Stimulated activated naive CD8-positive, alpha-beta T cell treated with anti-CD3 and anti-CD28 coated beads, Interleukin-15, amount 100 ng/mL, for 72 hours (primary cell): ENCODE results near the gene TRPV3.
"Not testable (repeated sequence)": the region's sequence is repeated elsewhere in the genome, so short reads cannot be mapped to it uniquely, and the experiment has no call there.

Experiments used
- ATAC-seq: fragments of 150-1000 bp; cut with Tn5 transposase; 2 replicates; pipeline ENCODE4 v1.10.0; 2021; ENCODE audit warnings: mild to moderate bottlenecking, moderate library complexity
- DNase-seq, 2 donors: peaks; one replicate each; pipeline ENCODE4 v3.0.0; 2021 to 2022
- H3K27ac Mint-ChIP-seq, 2 donors: one replicate each; pipeline ENCODE4 v1.8.0; 2022; ENCODE audit warnings: mild to moderate bottlenecking in 2 of 2, mixed read lengths in 2 of 2, moderate library complexity in 2 of 2
- H3K27me3 Mint-ChIP-seq: one replicate; pipeline ENCODE4 v1.8.0; 2022; ENCODE audit warnings: mixed read lengths
- H3K4me1 Mint-ChIP-seq: one replicate; pipeline ENCODE4 v1.8.0; 2022; ENCODE audit warnings: mild to moderate bottlenecking, mixed read lengths
- H3K4me3 Mint-ChIP-seq, 2 donors: one replicate each; pipeline ENCODE4 v1.8.0; 2022; ENCODE audit warnings: mild to moderate bottlenecking in 2 of 2, mixed read lengths in 2 of 2, moderate library complexity in 1 of 2
- H3K9me3 Mint-ChIP-seq, 2 donors: one replicate each; pipeline ENCODE4 v1.8.0; 2022; ENCODE audit warnings: mixed read lengths in 2 of 2

Gene TRPV3

DNA sequence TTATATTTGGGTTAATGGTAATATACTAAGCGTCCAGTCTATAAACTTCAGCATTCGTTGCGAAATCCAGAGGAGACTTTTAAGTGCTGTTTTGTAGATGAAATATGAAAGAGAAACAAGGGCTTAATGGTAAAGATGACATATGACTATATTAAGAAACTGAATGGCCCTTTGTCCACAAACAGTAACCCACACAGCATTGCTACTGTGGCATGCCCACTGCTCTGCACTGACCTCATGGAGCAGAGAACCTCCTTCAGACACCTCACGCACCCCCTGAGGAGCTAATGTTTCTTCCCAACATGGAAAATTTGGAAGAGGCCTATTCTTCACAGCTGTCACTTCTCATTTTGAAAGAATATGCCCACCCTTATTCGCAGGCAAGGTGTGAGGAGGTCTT is 55.1 kb downstream of the TRPV3 start:
- no peak overlapping the region for H3K4me3 Mint-ChIP-seq
- no peaks in the 10 kb centered on the region for H3K9me3 Mint-ChIP-seq
- ATAC-seq (no peak), DNase-seq (no peak)
- H3K4me1 Mint-ChIP-seq, result no peaks in the 10 kb centered on the region
- no peaks in the 10 kb centered on the region for H3K27me3 Mint-ChIP-seq
- no peak overlapping the region for H3K27ac Mint-ChIP-seq

DNA sequence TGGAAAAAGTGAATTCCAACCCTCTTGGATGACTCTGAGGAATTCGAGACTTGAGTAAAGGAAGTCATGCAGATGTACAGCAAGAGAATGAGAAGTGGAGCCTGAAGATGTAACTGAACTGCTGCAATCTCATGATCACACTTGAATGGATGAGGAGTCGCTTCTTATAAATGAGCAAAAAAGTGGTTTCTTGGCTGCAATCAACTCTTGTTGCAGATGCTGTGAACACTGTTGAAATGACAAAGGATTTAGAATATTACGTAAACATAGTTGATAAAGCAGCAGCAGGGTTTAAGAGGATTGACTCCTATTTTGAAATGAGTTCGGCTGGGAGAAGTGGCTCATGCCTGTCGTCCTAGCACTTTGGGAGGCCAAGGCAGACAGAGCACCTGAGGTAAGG is 56.3 kb downstream of the TRPV3 start:
- Mint-ChIP-seq H3K4me3 (no peak overlapping the region), H3K9me3 (no peaks in the 10 kb centered on the region), H3K27ac (no peak overlapping the region), H3K27me3 (no peaks in the 10 kb centered on the region), H3K4me1 (no peaks in the 10 kb centered on the region)
- ATAC-seq (no peak), DNase-seq (no peak)

DNA sequence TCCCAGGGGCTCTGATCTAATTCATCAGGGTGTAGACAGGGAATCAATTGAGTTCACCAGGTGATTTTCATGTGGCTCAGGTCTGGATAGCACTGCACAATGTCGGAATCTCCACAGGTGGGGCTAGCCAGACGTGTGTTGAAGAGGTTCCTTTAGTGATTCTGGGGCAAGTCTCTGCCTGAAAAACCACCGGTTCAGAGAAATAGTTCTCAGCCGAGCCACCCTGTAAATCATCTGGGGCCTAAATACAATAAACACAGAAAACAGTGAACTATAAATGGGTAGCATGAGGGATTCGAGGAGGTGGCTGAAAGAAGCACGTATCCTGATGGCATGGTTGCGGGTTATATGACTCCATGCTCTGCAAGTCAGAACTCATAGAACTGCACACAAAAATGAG is 60.5 kb downstream of the TRPV3 start:
- ATAC-seq (no peak), DNase-seq (no peak)
- H3K27me3 Mint-ChIP-seq, result no peaks in the 10 kb centered on the region
- H3K27ac Mint-ChIP-seq, result no peak overlapping the region
- peaks cover 0 to 4% of the 10 kb centered on the region in 2 donors for H3K9me3 Mint-ChIP-seq
- no peak overlapping the region for H3K4me3 Mint-ChIP-seq
- H3K4me1 Mint-ChIP-seq, result no peaks in the 10 kb centered on the region

DNA sequence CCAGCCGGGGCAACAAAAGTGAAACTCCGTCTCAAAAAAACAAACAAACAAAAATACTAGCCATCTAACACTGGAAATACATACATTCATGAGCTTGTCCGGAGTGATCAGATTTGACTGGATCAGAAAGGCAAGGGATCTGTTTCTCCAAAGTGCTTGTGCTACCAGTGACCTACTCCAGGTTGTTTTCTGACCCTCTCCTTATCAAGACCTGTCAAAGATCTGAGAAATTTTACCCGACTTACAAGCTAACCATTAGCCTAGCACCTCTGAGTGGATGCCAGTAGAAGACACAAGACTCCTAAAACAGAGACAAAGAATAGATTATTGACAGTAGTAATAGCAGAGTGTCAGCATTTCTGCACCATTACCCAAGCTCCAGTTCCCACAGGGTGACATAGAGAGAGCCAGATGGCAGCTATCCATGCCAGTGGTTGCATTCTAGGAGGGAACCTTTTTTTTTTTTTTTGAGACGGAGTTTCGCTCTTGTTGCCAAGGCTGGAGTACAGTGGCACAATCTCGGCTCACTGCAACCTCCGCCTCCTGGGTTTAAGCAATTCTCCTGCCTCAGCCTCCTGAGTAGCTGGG is 72.0 kb downstream of the TRPV3 start:
- DNase-seq (no peak), ATAC-seq (no peak)
- no peaks in the 10 kb centered on the region for H3K4me1 Mint-ChIP-seq
- H3K27ac Mint-ChIP-seq, result no peak overlapping the region
- no peak overlapping the region for H3K4me3 Mint-ChIP-seq
- H3K9me3 Mint-ChIP-seq, result no peaks in the 10 kb centered on the region
- H3K27me3 Mint-ChIP-seq, result peaks cover 20% of the 10 kb centered on the region

DNA sequence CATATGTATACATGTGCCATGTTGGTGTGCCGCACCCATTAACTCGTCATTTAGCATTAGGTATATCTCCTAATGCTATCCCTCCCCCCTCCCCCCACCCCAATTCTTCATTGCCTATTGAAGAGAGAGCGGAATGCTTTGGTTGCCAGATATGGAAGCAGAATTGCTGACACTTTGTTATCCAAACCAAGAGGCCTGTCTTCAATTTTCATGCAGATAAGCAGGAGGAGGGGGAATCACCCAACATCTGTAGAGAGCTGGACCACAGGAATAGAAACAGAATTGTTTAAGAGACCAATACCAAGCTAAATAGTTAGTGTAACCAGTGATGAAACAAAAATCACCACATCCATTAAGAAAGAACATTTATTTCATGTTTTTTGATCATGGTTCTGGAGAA is 74.8 kb downstream of the TRPV3 start:
- no peaks in the 10 kb centered on the region for H3K4me1 Mint-ChIP-seq
- DNase-seq, result no peak
- H3K27ac Mint-ChIP-seq, result no peak overlapping the region
- H3K27me3 Mint-ChIP-seq, result peaks cover 15% of the 10 kb centered on the region
- no peak overlapping the region for H3K4me3 Mint-ChIP-seq
- ATAC-seq, result no peak
- H3K9me3 Mint-ChIP-seq, result no peaks in the 10 kb centered on the region

DNA sequence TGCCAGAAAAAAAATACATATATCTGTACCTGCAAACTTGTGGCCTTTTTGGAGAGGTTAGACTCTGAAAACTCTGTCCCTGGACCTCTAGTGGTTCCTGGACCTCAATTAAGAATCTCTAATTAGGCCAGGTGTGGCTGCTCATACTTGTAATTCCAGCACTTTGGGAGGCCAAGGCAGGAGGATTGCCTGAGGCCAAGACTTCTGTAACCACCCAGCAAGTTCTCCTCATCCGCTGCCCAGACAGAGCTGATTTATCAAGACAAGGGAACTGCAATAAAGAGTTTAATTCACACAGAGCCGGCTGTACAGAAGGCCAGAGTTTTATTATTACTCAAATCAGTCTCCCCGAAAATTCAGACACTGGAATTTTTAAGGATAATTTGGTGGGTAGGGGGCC is 77.6 kb downstream of the TRPV3 start:
- H3K9me3 Mint-ChIP-seq, result no peaks in the 10 kb centered on the region
- peaks cover 1% of the 10 kb centered on the region for H3K27me3 Mint-ChIP-seq
- DNase-seq (no peak), ATAC-seq (no peak)
- no peaks in the 10 kb centered on the region for H3K4me1 Mint-ChIP-seq
- no peak overlapping the region for H3K27ac Mint-ChIP-seq
- no peak overlapping the region for H3K4me3 Mint-ChIP-seq

DNA sequence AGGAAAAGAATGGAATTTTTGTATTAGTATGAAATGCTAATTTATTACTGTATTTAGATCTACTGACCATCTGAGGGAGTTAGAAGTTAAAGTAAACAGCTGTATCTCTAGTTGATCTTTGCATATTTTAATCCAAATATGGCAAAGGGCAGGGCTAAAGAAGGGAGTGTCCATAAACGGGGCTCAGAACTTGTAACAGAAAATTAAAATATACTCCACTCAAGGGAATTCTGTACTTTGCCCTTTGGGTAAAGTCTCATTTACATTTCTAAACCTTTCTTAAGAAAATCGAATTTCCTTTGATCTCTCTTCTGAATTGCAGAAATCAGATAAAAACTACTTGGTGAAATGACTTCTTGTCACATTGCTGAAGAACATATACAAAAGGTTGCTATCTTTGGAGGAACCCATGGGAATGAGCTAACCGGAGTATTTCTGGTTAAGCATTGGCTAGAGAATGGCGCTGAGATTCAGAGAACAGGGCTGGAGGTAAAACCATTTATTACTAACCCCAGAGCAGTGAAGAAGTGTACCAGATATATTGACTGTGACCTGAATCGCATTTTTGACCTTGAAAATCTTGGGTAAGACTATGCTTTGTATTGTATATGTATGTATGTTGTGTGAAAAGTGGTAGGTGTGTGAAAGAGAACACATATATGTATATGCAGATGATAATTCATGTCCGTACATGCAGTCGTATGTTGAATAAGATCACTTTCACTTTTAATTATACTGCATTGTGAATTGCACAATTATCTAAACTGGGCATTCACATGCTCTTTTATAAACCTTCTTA is 81.6 kb downstream of the TRPV3 start, which contains the start of gene ASPA:
Gene ASPA, plus strand, starts transcription at position 186 of the 799 bp plus-strand sequence. Its CDS starts 163 bp downstream, at position 349.
- peak within 1 kb of the TSS in 1 of 2 donors; percentile 51 for H3K4me3 Mint-ChIP-seq
- no peaks in the 10 kb centered on the region for H3K27me3 Mint-ChIP-seq
- H3K9me3 Mint-ChIP-seq, result no peaks in the 10 kb centered on the region
- no peak within 1 kb of the TSS for H3K27ac Mint-ChIP-seq
- H3K4me1 Mint-ChIP-seq, result no peaks in the 10 kb centered on the region
- DNase-seq (no peak), ATAC-seq (no peak)

DNA sequence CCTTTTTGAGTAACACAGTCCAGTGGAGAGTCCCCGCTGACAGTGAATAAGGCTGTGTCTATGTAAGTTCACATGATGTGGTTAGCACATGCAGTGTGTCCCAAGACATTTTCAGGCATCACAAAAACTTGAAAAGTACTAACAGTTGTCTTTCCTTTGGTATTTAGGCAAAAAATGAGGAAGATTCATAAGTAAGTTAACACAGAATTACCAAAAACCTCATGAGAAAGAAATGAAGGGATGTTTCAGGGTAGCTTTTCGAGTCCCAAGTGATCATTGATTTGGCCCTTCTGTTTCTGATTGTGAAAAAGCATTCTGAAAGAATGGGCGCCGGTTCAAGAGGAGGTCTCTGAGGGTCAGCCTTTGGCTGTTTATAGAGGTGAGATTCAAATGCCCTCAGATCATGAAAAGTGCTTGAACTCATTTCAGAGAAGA is 82.3 kb downstream of the TRPV3 start:
- H3K27me3 Mint-ChIP-seq, result no peaks in the 10 kb centered on the region
- H3K4me3 Mint-ChIP-seq, result no peak overlapping the region
- no peaks in the 10 kb centered on the region for H3K4me1 Mint-ChIP-seq
- DNase-seq (no peak), ATAC-seq (no peak)
- H3K27ac Mint-ChIP-seq, result no peak overlapping the region
- no peaks in the 10 kb centered on the region for H3K9me3 Mint-ChIP-seq

DNA sequence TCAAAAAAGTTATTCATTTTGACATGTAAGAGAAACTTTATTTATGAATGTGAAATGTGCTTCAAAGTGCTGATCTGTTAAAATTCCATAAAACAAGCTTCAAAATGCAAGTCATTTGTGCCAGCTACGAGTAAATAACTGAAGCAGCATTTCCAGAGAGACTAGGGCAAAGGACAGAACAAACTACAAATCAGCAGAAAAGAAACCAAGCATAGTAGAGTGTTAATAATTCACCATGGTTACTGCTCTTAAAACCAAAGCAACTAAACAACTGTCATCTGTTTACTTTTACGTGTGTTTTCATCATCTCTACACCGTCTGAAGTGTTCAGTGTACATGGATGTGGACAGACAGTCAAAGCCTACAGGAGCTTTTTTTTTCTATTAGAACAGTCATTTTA is 83.4 kb downstream of the TRPV3 start:
- Mint-ChIP-seq H3K4me1 (no peaks in the 10 kb centered on the region), H3K27me3 (no peaks in the 10 kb centered on the region), H3K27ac (no peak overlapping the region), H3K9me3 (no peaks in the 10 kb centered on the region), H3K4me3 (no peak overlapping the region)
- DNase-seq (no peak), ATAC-seq (no peak)

DNA sequence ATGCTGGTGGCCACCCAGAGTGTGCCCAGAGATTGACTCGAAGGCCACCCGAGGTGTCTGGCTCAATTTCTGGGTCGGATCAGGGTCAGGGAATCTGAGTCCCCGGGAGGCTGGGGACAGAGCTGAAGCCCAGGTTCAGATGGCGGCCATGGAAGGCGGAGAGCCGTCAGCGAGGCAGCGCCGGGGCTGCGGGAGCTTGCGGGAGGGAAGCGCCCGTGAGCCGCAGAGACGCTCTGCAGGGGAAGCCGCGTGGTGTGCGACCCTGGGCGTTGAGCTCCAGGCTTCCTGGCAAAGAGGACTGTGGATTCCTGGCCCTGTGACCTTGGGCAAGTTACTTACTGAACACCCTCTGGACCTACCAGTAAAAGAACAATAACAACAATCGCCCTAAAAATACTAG is 85.5 kb downstream of the TRPV3 start:
- DNase-seq (no peak), ATAC-seq (no peak)
- no peaks in the 10 kb centered on the region for H3K27me3 Mint-ChIP-seq
- no peak overlapping the region for H3K27ac Mint-ChIP-seq
- H3K9me3 Mint-ChIP-seq, result no peaks in the 10 kb centered on the region
- no peaks in the 10 kb centered on the region for H3K4me1 Mint-ChIP-seq
- no peak overlapping the region for H3K4me3 Mint-ChIP-seq

DNA sequence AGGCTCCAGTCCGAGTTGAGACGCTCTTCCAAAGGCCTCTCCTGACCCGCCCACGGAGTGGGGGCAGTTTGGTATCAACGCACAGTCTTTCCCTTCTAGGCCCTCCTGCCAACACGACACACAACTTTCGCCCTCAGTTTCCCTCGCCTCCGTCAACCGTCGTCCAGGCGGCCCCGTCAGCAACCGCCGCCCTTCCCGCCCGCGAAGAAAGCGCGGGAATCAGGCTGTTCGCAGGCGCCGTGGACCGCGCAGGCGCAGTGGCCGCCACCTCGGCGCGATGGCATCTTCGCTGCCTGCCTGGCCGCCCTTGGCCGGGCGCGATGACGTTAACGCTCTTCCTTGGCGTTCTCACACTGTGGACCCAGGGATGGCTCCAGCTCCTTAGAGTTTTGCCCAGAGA is 86.0 kb downstream of the TRPV3 start, which contains the start of gene SPATA22:
Gene SPATA22, minus strand, starts transcription at position 221 of the 400 bp plus-strand sequence. CDS start 2,494 bp downstream, outside the sequence.
- H3K4me1 Mint-ChIP-seq, result no peaks in the 10 kb centered on the region
- ATAC-seq, result no peak
- no peaks in the 10 kb centered on the region for H3K9me3 Mint-ChIP-seq
- H3K4me3 Mint-ChIP-seq, result no peak within 1 kb of the TSS
- H3K27ac Mint-ChIP-seq, result no peak within 1 kb of the TSS
- DNase-seq, result no peak
- no peaks in the 10 kb centered on the region for H3K27me3 Mint-ChIP-seq

DNA sequence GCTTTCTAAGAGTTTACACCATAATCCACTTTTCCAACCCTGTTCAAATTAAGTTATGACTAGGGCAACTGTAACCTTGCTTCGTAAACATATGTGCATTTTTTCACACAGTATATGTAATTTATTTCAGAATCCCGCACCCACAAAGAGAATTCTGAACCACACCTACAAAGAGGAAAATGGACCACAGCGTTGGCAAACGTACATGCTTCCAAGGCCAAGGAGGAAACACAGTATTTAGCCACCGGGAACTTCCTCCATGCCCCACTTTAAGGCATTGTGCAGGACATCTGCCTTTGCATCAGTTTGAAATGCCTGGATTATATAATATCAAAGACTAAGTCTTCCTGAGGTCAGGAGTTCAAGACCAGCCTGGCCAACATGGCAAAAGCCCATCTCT is 88.1 kb downstream of the TRPV3 start:
- Mint-ChIP-seq H3K27me3 (no peaks in the 10 kb centered on the region), H3K4me3 (no peak overlapping the region), H3K9me3 (no peaks in the 10 kb centered on the region), H3K4me1 (no peaks in the 10 kb centered on the region), H3K27ac (no peak overlapping the region)
- ATAC-seq, result no peak
- DNase-seq, result no peak

DNA sequence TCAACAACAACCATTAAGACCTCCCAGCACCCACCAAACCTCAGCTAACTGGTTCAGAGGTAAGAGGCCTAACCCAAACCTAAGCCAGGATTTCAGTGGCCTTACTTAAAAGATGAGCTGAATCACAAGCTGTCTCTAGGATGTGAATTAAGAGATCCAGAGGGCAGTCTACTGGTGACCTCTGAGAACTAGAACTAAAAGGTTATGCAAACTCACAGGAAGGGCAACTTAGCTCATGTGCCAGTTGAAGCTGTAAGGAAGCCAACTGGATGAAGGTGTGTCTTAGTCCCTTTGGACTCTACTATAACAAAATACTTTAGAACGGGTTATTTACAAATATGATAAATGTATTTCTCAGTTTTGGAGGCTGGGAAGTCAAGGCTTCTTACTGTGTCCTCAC is 91.3 kb downstream of the TRPV3 start:
- DNase-seq, H3K9me3 Mint-ChIP-seq, H3K4me1 Mint-ChIP-seq, H3K4me3 Mint-ChIP-seq, ATAC-seq, H3K27ac Mint-ChIP-seq, H3K27me3 Mint-ChIP-seq: not testable (repeated sequence)
